Karpas-422 (cell line): Measurements from ENCODE around the gene UBASH3B. TPM values are rescaled to one million over a fixed set of nuclear protein-coding genes. Genes with fewer than 3 reads are reported as not detected.

Experiments used
- DNase-seq: peaks from one replicate; pipeline ENCODE4 v3.0.0-alpha.2; 2015
- H2AFZ ChIP-seq: fragments of 200-600 bp; sonication (generic); 2 replicates; pipeline ENCODE4 v1.6.1; 2014; ENCODE audit warnings: antibody characterized with exemption, low read length, mixed read lengths
- H3K27ac ChIP-seq: fragments of 200-600 bp; sonication (generic); 2 replicates; pipeline ENCODE4 v1.5.1; 2014; ENCODE audit warnings: mild to moderate bottlenecking, low read length, moderate library complexity
- H3K27me3 ChIP-seq: fragments of 200-600 bp; sonication (generic); 2 replicates; pipeline ENCODE4 v1.6.1; 2014; ENCODE audit warnings: low read length, mixed read lengths
- H3K36me3 ChIP-seq: fragments of 200-600 bp; sonication (generic); 2 replicates; pipeline ENCODE4 v1.6.1; 2014; ENCODE audit warnings: low read length, mixed read lengths; ENCODE audit not compliant: insufficient read depth
- H3K4me1 ChIP-seq: fragments of 200-600 bp; sonication (generic); 2 replicates; pipeline ENCODE4 v1.6.1; 2014; ENCODE audit warnings: mild to moderate bottlenecking, low read length, mixed read lengths
- H3K4me2 ChIP-seq: fragments of 200-600 bp; sonication (generic); 2 replicates; pipeline ENCODE4 v1.6.1; 2014; ENCODE audit warnings: low read length, low read depth, mild to moderate bottlenecking; ENCODE audit not compliant: poor library complexity, severe bottlenecking
- H3K4me3 ChIP-seq: fragments of 200-600 bp; sonication (generic); 2 replicates; pipeline ENCODE4 v1.5.1; 2014; ENCODE audit warnings: mild to moderate bottlenecking, antibody characterized with exemption, low read length, mixed read lengths
- H3K79me2 ChIP-seq: fragments of 200-600 bp; sonication (generic); 2 replicates; pipeline ENCODE4 v1.6.1; 2014; ENCODE audit warnings: mild to moderate bottlenecking, low read length, mixed read lengths
- H3K9ac ChIP-seq: fragments of 200-600 bp; sonication (generic); 2 replicates; pipeline ENCODE4 v1.6.0; 2014; ENCODE audit warnings: low read length
- H3K9me2 ChIP-seq: fragments of 200-600 bp; sonication (generic), shearing (Covaris generic); replicated peaks from 2 replicates; pipeline ENCODE4 v1.6.0; 2014; ENCODE audit warnings: mild to moderate bottlenecking, low read length, moderate library complexity; ENCODE audit not compliant: insufficient read depth
- H3K9me3 ChIP-seq: fragments of 300-700, 200-600 bp; sonication (generic); 2 replicates; pipeline ENCODE4 v1.6.1; 2014; ENCODE audit warnings: low read length, mixed read lengths
- H4K20me1 ChIP-seq: fragments of 200-600 bp; sonication (generic); 2 replicates; pipeline ENCODE4 v1.6.1; 2014; ENCODE audit warnings: mild to moderate bottlenecking, antibody characterized with exemption, low read length, low read depth; ENCODE audit not compliant: insufficient read depth
- total RNA-seq: library from RNA; depleted of rRNA; stranded (reverse); fragments of >200 nt; shearing (Covaris generic); gene quantifications from 2 replicates; pipeline ENCODE4 v1.2.3, GENCODE V29; 2014; ENCODE audit warnings: low replicate concordance

Gene UBASH3B
- total RNA-seq, 1 experiment from 2014 or later, result 9.0 TPM

- H3K79me2 ChIP-seq, result no peaks in the 10 kb centered on the region
- no peaks in the 10 kb centered on the region for H3K9me3 ChIP-seq
- H3K36me3 ChIP-seq, result no peaks in the 10 kb centered on the region
- H4K20me1 ChIP-seq, result no peaks in the 10 kb centered on the region
- no peak for DNase-seq
- no peak overlapping the region for H3K9ac ChIP-seq
- no peaks in the 10 kb centered on the region for H3K27me3 ChIP-seq
- H2AFZ ChIP-seq, result no peak overlapping the region
- peaks cover 7% of the 10 kb centered on the region for H3K4me1 ChIP-seq
- no peak overlapping the region for H3K27ac ChIP-seq
- H3K9me2 ChIP-seq, result no peaks in the 10 kb centered on the region
- H3K4me2 ChIP-seq, result no peak overlapping the region
- no peak overlapping the region for H3K4me3 ChIP-seq
Measured at GRCh38 chr11:122711362-122711761, 55.8 kb downstream of the UBASH3B start.

- no peak overlapping the region for H2AFZ ChIP-seq
- H3K9me2 ChIP-seq, result no peaks in the 10 kb centered on the region
- H3K9me3 ChIP-seq, result no peaks in the 10 kb centered on the region
- H3K27me3 ChIP-seq, result no peaks in the 10 kb centered on the region
- no peak for DNase-seq
- peaks cover 7% of the 10 kb centered on the region for H3K4me1 ChIP-seq
- no peak overlapping the region for H3K4me2 ChIP-seq
- H3K9ac ChIP-seq, result no peak overlapping the region
- no peaks in the 10 kb centered on the region for H3K36me3 ChIP-seq
- H3K4me3 ChIP-seq, result no peak overlapping the region
- H3K79me2 ChIP-seq, result no peaks in the 10 kb centered on the region
- H4K20me1 ChIP-seq, result no peaks in the 10 kb centered on the region
- no peak overlapping the region for H3K27ac ChIP-seq
Measured at GRCh38 chr11:122711831-122712381, 56.4 kb downstream of the UBASH3B start.

- H3K9ac ChIP-seq, result no peak overlapping the region
- no peaks in the 10 kb centered on the region for H3K36me3 ChIP-seq
- no peaks in the 10 kb centered on the region for H3K9me2 ChIP-seq
- no peak overlapping the region for H3K4me2 ChIP-seq
- peaks cover 14% of the 10 kb centered on the region for H3K4me1 ChIP-seq
- no peaks in the 10 kb centered on the region for H3K79me2 ChIP-seq
- no peak for DNase-seq
- H3K27ac ChIP-seq, result no peak overlapping the region
- H3K4me3 ChIP-seq, result no peak overlapping the region
- no peaks in the 10 kb centered on the region for H3K27me3 ChIP-seq
- no peaks in the 10 kb centered on the region for H4K20me1 ChIP-seq
- no peaks in the 10 kb centered on the region for H3K9me3 ChIP-seq
- no peak overlapping the region for H2AFZ ChIP-seq
Measured at GRCh38 chr11:122714004-122714403, 58.5 kb downstream of the UBASH3B start.

- Histone ChIP-seq H4K20me1 (no peaks in the 10 kb centered on the region), H3K9me2 (no peaks in the 10 kb centered on the region), H3K79me2 (no peaks in the 10 kb centered on the region), H3K36me3 (no peaks in the 10 kb centered on the region), H3K4me2 (no peak overlapping the region), H3K4me1 (peaks cover 14% of the 10 kb centered on the region), H3K4me3 (no peak overlapping the region), H3K9ac (no peak overlapping the region), H3K27me3 (no peaks in the 10 kb centered on the region), H3K9me3 (no peaks in the 10 kb centered on the region), H2AFZ (no peak overlapping the region), H3K27ac (no peak overlapping the region)
- no peak for DNase-seq
Measured at GRCh38 chr11:122714484-122714883, 59.0 kb downstream of the UBASH3B start.

GRCh38 chr11:122715548-122716440, 60.3 kb downstream of the UBASH3B start:
- no peak overlapping the region for H3K9ac ChIP-seq
- H3K79me2 ChIP-seq, result no peaks in the 10 kb centered on the region
- no peak for DNase-seq
- no peak overlapping the region for H3K27ac ChIP-seq
- no peak overlapping the region for H3K4me2 ChIP-seq
- peaks cover 14% of the 10 kb centered on the region for H3K4me1 ChIP-seq
- H3K9me3 ChIP-seq, result no peaks in the 10 kb centered on the region
- H3K27me3 ChIP-seq, result no peaks in the 10 kb centered on the region
- H2AFZ ChIP-seq, result no peak overlapping the region
- H3K4me3 ChIP-seq, result no peak overlapping the region
- H3K9me2 ChIP-seq, result no peaks in the 10 kb centered on the region
- no peaks in the 10 kb centered on the region for H4K20me1 ChIP-seq
- no peaks in the 10 kb centered on the region for H3K36me3 ChIP-seq

- Histone ChIP-seq H3K9ac (no peak overlapping the region), H2AFZ (no peak overlapping the region), H4K20me1 (no peaks in the 10 kb centered on the region), H3K36me3 (no peaks in the 10 kb centered on the region), H3K4me1 (peaks cover 22% of the 10 kb centered on the region), H3K27me3 (no peaks in the 10 kb centered on the region), H3K79me2 (no peaks in the 10 kb centered on the region), H3K9me2 (no peaks in the 10 kb centered on the region), H3K9me3 (no peaks in the 10 kb centered on the region), H3K4me2 (no peak overlapping the region), H3K4me3 (no peak overlapping the region), H3K27ac (no peak overlapping the region)
- no peak for DNase-seq
Measured at GRCh38 chr11:122717264-122717867, 61.8 kb downstream of the UBASH3B start.

- Histone ChIP-seq H3K4me1 (peaks cover 15% of the 10 kb centered on the region), H3K4me2 (no peak overlapping the region), H3K9ac (no peak overlapping the region), H3K27ac (no peak overlapping the region), H3K79me2 (no peaks in the 10 kb centered on the region), H4K20me1 (no peaks in the 10 kb centered on the region), H3K4me3 (no peak overlapping the region), H3K9me3 (no peaks in the 10 kb centered on the region), H3K36me3 (no peaks in the 10 kb centered on the region), H3K9me2 (no peaks in the 10 kb centered on the region), H2AFZ (no peak overlapping the region), H3K27me3 (no peaks in the 10 kb centered on the region)
- no peak for DNase-seq
Measured at GRCh38 chr11:122720107-122720881, 64.8 kb downstream of the UBASH3B start.
